HepG2 (cell line): ENCODE results near the gene PSMD5. TPM values are rescaled to one million over a fixed set of nuclear protein-coding genes. Genes with fewer than 3 reads are reported as not detected.

Source experiments
- NFKB2 ChIP-seq: sonication (generic); formaldehyde crosslinking; IDR thresholded peaks from 2 replicates; pipeline ENCODE4 v1.4.0; 2020; ENCODE audit warnings: missing genetic modification reagents, borderline replicate concordance
- POLR2A ChIP-seq, 2 experiments: IDR thresholded peaks; 2 replicates each; pipeline ENCODE4 v1.6.1; 2011; ENCODE audit warnings: low read depth in 2 of 2, low read length in 2 of 2, mild to moderate bottlenecking in 1 of 2, moderate library complexity in 1 of 2; ENCODE audit not compliant: insufficient read depth in 1 of 2
- RNF2 ChIP-seq: fragments of 450-650 bp; conservative IDR thresholded peaks from 2 replicates; pipeline ENCODE4 v1.6.1; 2016; ENCODE audit warnings: low read depth
- ZBTB38 ChIP-seq: sonication (generic); formaldehyde crosslinking; IDR thresholded peaks from 2 replicates; pipeline ENCODE4 v1.5.1; 2020; ENCODE audit warnings: mild to moderate bottlenecking, missing genetic modification reagents
- ZNF10 ChIP-seq: sonication (generic); formaldehyde crosslinking; IDR thresholded peaks from 2 replicates; pipeline ENCODE4 v1.4.0; 2020; ENCODE audit warnings: mild to moderate bottlenecking, low read depth, missing genetic modification reagents, borderline replicate concordance
- ZNF333 ChIP-seq: sonication (generic); formaldehyde crosslinking; IDR thresholded peaks from 2 replicates; pipeline ENCODE4 v1.4.0; 2020; ENCODE audit warnings: mild to moderate bottlenecking, missing genetic modification reagents, borderline replicate concordance
- ZNF44 ChIP-seq: sonication (generic); formaldehyde crosslinking; IDR thresholded peaks from 2 replicates; pipeline ENCODE4 v1.5.1; 2020; ENCODE audit warnings: mild to moderate bottlenecking, missing genetic modification reagents
- ZNF589 ChIP-seq: sonication (generic); formaldehyde crosslinking; conservative IDR thresholded peaks from 2 replicates; pipeline ENCODE4 v1.8.0; 2022; ENCODE audit warnings: mild to moderate bottlenecking, moderate library complexity, missing genetic modification reagents
- polyA plus RNA-seq, 8 experiments: library from polyadenylated mRNA; depleted of rRNA in 3 of 8; stranded (reverse) in 7 of 8; unstranded in 1 of 8; fragments of >200 nt; fragmentation: Illumina TruSeq in 4 of 8; extraction: Trizol in 4 of 8; gene quantifications; 2 replicates each; pipeline versions ENCODE4 v1.2.1 to v1.2.3, GENCODE V29; 2011 to 2016; ENCODE audit warnings: low read depth in 4 of 8, missing spikeins in 1 of 8, mixed read lengths in 1 of 8; ENCODE audit not compliant: insufficient read depth in 1 of 8
- total RNA-seq, 5 experiments: library from RNA; depleted of rRNA; stranded (reverse); fragments of >200 nt; fragmentation: Illumina TruSeq; extraction: Trizol; gene quantifications; 2 replicates each; pipeline ENCODE4 v1.2.3, GENCODE V29; 2016; ENCODE audit warnings: low read depth in 1 of 5
- TF ChIP-seq, protein P1 (sequence below): sonication (generic); formaldehyde crosslinking; conservative IDR thresholded peaks from 2 replicates; pipeline ENCODE4 v1.8.0; 2022; ENCODE audit warnings: low read depth, missing genetic modification reagents
- TF ChIP-seq, protein P2 (sequence below): sonication (generic); formaldehyde crosslinking; IDR thresholded peaks from 2 replicates; pipeline ENCODE4 v1.8.0; 2022; ENCODE audit warnings: missing genetic modification reagents, mild to moderate bottlenecking, moderate library complexity, borderline replicate concordance
- TF ChIP-seq, protein P3 (sequence below): sonication (generic); formaldehyde crosslinking; IDR thresholded peaks from 2 replicates; pipeline ENCODE4 v1.5.0; 2020; ENCODE audit warnings: mild to moderate bottlenecking, missing genetic modification reagents
- TF ChIP-seq, protein P4 (sequence below): sonication (generic); formaldehyde crosslinking; IDR thresholded peaks from 2 replicates; pipeline ENCODE4 v1.5.1; 2020; ENCODE audit warnings: mild to moderate bottlenecking, missing genetic modification reagents, borderline replicate concordance
- TF ChIP-seq, protein P5 (sequence below): sonication (generic); formaldehyde crosslinking; IDR thresholded peaks from 2 replicates; pipeline ENCODE4 v1.4.0; 2020; ENCODE audit warnings: missing genetic modification reagents
- TF ChIP-seq, protein P6 (sequence below): IDR thresholded peaks from 2 replicates; pipeline ENCODE4 v1.6.1; 2016; ENCODE audit warnings: low read depth

PSMD5 gene
- total and polyA plus RNA-seq, 2 of the 13 experiments (the other 11 are each of a cell fraction or from before 2014, with no cell fraction given): 12.7 to 18.1 TPM

DNA sequence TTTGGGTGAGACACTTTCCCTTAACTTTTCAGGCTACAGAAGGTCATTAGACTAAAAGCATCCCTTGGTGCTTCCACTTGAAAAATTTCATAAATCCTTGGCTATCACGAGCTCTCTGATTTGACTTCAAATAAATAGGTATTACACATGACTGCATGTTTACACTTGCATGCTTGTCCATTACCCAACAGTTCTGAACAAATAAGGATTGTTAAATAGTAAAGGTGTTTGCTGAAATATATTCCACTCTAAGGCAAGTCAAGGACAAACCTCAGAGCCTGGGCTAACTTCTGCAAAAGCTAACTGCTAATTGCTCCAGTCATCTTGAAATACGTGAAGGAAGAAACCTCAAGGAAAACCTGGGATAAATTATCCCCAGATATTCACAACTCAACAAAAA lies 64.0 kb downstream of the PSMD5 start (continued):
- TF ChIP-seq, protein P1, sequence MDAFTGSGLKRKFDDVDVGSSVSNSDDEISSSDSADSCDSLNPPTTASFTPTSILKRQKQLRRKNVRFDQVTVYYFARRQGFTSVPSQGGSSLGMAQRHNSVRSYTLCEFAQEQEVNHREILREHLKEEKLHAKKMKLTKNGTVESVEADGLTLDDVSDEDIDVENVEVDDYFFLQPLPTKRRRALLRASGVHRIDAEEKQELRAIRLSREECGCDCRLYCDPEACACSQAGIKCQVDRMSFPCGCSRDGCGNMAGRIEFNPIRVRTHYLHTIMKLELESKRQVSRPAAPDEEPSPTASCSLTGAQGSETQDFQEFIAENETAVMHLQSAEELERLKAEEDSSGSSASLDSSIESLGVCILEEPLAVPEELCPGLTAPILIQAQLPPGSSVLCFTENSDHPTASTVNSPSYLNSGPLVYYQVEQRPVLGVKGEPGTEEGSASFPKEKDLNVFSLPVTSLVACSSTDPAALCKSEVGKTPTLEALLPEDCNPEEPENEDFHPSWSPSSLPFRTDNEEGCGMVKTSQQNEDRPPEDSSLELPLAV (CRISPR knock-in tag): no peak
- TF ChIP-seq ZNF44 (CRISPR knock-in tag): no peak
- TF ChIP-seq POLR2A (IDR thresholded peaks at IDR 0.05; ENCODE audit: insufficient read depth in 1 of 2, low read depth in 2 of 2, low read length in 2 of 2): no peak
- TF ChIP-seq, protein P2, sequence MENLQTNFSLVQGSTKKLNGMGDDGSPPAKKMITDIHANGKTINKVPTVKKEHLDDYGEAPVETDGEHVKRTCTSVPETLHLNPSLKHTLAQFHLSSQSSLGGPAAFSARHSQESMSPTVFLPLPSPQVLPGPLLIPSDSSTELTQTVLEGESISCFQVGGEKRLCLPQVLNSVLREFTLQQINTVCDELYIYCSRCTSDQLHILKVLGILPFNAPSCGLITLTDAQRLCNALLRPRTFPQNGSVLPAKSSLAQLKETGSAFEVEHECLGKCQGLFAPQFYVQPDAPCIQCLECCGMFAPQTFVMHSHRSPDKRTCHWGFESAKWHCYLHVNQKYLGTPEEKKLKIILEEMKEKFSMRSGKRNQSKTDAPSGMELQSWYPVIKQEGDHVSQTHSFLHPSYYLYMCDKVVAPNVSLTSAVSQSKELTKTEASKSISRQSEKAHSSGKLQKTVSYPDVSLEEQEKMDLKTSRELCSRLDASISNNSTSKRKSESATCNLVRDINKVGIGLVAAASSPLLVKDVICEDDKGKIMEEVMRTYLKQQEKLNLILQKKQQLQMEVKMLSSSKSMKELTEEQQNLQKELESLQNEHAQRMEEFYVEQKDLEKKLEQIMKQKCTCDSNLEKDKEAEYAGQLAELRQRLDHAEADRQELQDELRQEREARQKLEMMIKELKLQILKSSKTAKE (CRISPR knock-in tag): 0 out of 2 replicates have a peak, but pooled peaks have one; percentile 15
- TF ChIP-seq ZNF589 (CRISPR knock-in tag): no peak
- TF ChIP-seq ZBTB38 (CRISPR knock-in tag): no peak
- TF ChIP-seq ZNF333 (CRISPR knock-in tag): no peak
- TF ChIP-seq, protein P3, sequence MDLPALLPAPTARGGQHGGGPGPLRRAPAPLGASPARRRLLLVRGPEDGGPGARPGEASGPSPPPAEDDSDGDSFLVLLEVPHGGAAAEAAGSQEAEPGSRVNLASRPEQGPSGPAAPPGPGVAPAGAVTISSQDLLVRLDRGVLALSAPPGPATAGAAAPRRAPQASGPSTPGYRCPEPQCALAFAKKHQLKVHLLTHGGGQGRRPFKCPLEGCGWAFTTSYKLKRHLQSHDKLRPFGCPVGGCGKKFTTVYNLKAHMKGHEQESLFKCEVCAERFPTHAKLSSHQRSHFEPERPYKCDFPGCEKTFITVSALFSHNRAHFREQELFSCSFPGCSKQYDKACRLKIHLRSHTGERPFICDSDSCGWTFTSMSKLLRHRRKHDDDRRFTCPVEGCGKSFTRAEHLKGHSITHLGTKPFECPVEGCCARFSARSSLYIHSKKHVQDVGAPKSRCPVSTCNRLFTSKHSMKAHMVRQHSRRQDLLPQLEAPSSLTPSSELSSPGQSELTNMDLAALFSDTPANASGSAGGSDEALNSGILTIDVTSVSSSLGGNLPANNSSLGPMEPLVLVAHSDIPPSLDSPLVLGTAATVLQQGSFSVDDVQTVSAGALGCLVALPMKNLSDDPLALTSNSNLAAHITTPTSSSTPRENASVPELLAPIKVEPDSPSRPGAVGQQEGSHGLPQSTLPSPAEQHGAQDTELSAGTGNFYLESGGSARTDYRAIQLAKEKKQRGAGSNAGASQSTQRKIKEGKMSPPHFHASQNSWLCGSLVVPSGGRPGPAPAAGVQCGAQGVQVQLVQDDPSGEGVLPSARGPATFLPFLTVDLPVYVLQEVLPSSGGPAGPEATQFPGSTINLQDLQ (CRISPR knock-in tag): no peak
- TF ChIP-seq NFKB2 (CRISPR knock-in tag): no peak
- TF ChIP-seq, protein P4, sequence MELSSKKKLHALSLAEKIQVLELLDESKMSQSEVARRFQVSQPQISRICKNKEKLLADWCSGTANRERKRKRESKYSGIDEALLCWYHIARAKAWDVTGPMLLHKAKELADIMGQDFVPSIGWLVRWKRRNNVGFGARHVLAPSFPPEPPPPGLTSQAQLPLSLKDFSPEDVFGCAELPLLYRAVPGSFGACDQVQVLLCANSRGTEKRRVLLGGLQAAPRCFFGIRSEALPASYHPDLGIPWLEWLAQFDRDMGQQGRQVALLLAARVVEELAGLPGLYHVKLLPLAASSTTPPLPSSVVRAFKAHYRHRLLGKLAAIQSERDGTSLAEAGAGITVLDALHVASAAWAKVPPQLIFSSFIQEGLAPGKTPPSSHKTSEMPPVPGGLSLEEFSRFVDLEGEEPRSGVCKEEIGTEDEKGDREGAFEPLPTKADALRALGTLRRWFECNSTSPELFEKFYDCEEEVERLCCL (CRISPR knock-in tag): no peak
- no peak for TF ChIP-seq RNF2
- TF ChIP-seq, protein P5, sequence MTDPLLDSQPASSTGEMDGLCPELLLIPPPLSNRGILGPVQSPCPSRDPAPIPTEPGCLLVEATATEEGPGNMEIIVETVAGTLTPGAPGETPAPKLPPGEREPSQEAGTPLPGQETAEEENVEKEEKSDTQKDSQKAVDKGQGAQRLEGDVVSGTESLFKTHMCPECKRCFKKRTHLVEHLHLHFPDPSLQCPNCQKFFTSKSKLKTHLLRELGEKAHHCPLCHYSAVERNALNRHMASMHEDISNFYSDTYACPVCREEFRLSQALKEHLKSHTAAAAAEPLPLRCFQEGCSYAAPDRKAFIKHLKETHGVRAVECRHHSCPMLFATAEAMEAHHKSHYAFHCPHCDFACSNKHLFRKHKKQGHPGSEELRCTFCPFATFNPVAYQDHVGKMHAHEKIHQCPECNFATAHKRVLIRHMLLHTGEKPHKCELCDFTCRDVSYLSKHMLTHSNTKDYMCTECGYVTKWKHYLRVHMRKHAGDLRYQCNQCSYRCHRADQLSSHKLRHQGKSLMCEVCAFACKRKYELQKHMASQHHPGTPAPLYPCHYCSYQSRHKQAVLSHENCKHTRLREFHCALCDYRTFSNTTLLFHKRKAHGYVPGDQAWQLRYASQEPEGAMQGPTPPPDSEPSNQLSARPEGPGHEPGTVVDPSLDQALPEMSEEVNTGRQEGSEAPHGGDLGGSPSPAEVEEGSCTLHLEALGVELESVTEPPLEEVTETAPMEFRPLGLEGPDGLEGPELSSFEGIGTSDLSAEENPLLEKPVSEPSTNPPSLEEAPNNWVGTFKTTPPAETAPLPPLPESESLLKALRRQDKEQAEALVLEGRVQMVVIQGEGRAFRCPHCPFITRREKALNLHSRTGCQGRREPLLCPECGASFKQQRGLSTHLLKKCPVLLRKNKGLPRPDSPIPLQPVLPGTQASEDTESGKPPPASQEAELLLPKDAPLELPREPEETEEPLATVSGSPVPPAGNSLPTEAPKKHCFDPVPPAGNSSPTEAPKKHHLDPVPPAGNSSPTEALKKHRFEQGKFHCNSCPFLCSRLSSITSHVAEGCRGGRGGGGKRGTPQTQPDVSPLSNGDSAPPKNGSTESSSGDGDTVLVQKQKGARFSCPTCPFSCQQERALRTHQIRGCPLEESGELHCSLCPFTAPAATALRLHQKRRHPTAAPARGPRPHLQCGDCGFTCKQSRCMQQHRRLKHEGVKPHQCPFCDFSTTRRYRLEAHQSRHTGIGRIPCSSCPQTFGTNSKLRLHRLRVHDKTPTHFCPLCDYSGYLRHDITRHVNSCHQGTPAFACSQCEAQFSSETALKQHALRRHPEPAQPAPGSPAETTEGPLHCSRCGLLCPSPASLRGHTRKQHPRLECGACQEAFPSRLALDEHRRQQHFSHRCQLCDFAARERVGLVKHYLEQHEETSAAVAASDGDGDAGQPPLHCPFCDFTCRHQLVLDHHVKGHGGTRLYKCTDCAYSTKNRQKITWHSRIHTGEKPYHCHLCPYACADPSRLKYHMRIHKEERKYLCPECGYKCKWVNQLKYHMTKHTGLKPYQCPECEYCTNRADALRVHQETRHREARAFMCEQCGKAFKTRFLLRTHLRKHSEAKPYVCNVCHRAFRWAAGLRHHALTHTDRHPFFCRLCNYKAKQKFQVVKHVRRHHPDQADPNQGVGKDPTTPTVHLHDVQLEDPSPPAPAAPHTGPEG (CRISPR knock-in tag): no peak
- no peak for TF ChIP-seq ZNF10 (CRISPR knock-in tag)
- TF ChIP-seq, protein P6, sequence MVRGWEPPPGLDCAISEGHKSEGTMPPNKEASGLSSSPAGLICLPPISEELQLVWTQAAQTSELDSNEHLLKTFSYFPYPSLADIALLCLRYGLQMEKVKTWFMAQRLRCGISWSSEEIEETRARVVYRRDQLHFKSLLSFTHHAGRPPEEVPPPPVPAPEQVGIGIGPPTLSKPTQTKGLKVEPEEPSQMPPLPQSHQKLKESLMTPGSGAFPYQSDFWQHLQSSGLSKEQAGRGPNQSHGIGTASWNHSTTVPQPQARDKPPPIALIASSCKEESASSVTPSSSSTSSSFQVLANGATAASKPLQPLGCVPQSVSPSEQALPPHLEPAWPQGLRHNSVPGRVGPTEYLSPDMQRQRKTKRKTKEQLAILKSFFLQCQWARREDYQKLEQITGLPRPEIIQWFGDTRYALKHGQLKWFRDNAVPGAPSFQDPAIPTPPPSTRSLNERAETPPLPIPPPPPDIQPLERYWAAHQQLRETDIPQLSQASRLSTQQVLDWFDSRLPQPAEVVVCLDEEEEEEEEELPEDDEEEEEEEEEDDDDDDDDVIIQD: peak; percentile 63; the same call in 1 of the 2 replicates
